ENCODE measurements around the gene PARD6G.
A peak's percentile ranks its signal among the peaks of the same experiment; 100 is the strongest.

Gene PARD6G

DNA sequence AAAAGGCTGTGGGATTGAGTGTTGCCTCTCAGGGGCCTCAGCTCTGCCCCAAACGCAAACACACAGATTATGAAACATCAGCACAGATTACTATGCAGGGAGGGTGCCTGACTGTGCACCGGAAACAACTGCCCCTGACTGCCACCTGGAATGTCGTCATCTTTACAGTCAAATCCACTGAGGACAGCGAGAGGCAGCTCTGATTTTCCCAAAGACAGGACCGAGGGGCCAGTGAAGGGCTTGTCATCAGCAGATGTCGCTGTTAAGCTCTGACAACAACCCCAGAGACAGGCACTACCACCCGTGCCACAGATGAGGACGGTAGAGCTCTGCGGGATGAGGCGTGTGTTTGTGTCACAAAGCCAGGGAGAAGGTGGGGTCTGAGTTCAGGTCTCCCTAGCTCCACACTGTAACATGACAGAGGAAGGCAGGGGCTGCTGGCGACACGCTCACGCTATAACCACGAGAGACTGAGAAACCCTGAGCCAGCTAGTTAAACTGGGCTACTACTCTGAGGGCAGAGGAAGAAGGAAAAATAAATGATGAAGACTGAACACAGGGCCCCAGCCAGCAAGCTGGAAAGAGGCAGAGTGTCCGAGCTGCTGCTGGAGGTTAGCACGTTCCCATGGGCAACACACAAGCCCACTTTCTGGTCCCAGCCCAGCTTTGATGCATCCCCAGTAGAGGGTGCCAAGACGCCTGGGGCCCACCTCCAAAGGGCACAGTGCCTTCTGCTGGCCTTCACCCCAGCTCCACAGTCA is 47.0 kb downstream of the PARD6G start:
- CTCF ChIA-PET = interaction anchor here (0.7 to 0.9 kb wide), 2 partner anchors 10 to 27 kb away, joined by 3 read pairs; no protein-coding TSS in a partner anchor
- peak in 1 of 3 donors; percentile 9 for DNase-seq
- Histone ChIP-seq H3K27ac (ENCODE audit: insufficient read depth in 1 of 2, low read depth in 1 of 2, low read length in 2 of 2, poor library complexity in 1 of 2, severe bottlenecking in 2 of 2) (no peak overlapping the region), H3K27me3 (replicated peaks in 2 of 5; ENCODE audit: control insufficient read depth in 4 of 5, insufficient read depth in 5 of 5, low read length in 4 of 5) (peaks cover 0 to 10% (median 0%) of the 10 kb centered on the region in 5 experiments), H3K9me3 (ENCODE audit: control extremely low read depth in 1 of 5, control insufficient read depth in 4 of 5, insufficient read depth in 2 of 5, low read depth in 1 of 5, low read length in 4 of 5) (no peaks in the 10 kb centered on the region), H3K36me3 (ENCODE audit: control insufficient read depth in 4 of 4, insufficient read depth in 4 of 4, low read length in 3 of 4) (no peaks in the 10 kb centered on the region), H3K4me3 (ENCODE audit: control insufficient read depth in 1 of 7, extremely low read depth in 1 of 7, insufficient read depth in 4 of 7, low read depth in 2 of 7, low read length in 6 of 7) (no peak overlapping the region), H3K4me1 (ENCODE audit: control extremely low read depth in 1 of 4, control insufficient read depth in 4 of 4, insufficient read depth in 4 of 4, low read length in 3 of 4) (no peaks in the 10 kb centered on the region)
- WGBS (ENCODE audit: insufficient coverage) = 82% methylated on average over 16 of the region's 17 CpGs
- POLR2A ChIA-PET = no interaction called here

GRCh38 chr18:80198994-80199748 is 48.1 kb downstream of the PARD6G start:
- no peaks in the 10 kb centered on the region for H3K9me3 ChIP-seq (ENCODE audit: control extremely low read depth in 1 of 5, control insufficient read depth in 4 of 5, insufficient read depth in 2 of 5, low read depth in 1 of 5, low read length in 4 of 5)
- CTCF ChIA-PET = no interaction called here

GRCh38 chr18:80198391-80198790 is 48.9 kb downstream of the PARD6G start:
- CTCF ChIA-PET = no interaction called here
- Histone ChIP-seq H3K36me3 (ENCODE audit: control insufficient read depth in 4 of 4, insufficient read depth in 4 of 4, low read length in 3 of 4) (no peaks in the 10 kb centered on the region), H3K9me3 (ENCODE audit: control extremely low read depth in 1 of 5, control insufficient read depth in 4 of 5, insufficient read depth in 2 of 5, low read depth in 1 of 5, low read length in 4 of 5) (no peaks in the 10 kb centered on the region), H3K4me1 (ENCODE audit: control extremely low read depth in 1 of 4, control insufficient read depth in 4 of 4, insufficient read depth in 4 of 4, low read length in 3 of 4) (no peaks in the 10 kb centered on the region), H3K4me3 (ENCODE audit: control insufficient read depth in 1 of 7, extremely low read depth in 1 of 7, insufficient read depth in 4 of 7, low read depth in 2 of 7, low read length in 6 of 7) (no peak overlapping the region), H3K27me3 (replicated peaks in 2 of 5; ENCODE audit: control insufficient read depth in 4 of 5, insufficient read depth in 5 of 5, low read length in 4 of 5) (peaks cover 0 to 10% (median 0%) of the 10 kb centered on the region in 5 experiments), H3K27ac (ENCODE audit: insufficient read depth in 1 of 2, low read depth in 1 of 2, low read length in 2 of 2, poor library complexity in 1 of 2, severe bottlenecking in 2 of 2) (no peak overlapping the region)
- whole genome bisulfite sequencing (ENCODE audit: insufficient coverage) = no CpG with 5 or more reads among the region's 1 CpG
- POLR2A ChIA-PET = no interaction called here
- no peak for DNase-seq

More at GRCh38 chr18:80198994-80199748, 48.1 kb downstream of the PARD6G start:
- Histone ChIP-seq H3K27ac (ENCODE audit: insufficient read depth in 1 of 2, low read depth in 1 of 2, low read length in 2 of 2, poor library complexity in 1 of 2, severe bottlenecking in 2 of 2) (no peak overlapping the region), H3K4me3 (ENCODE audit: control insufficient read depth in 1 of 7, extremely low read depth in 1 of 7, insufficient read depth in 4 of 7, low read depth in 2 of 7, low read length in 6 of 7) (no peak overlapping the region), H3K27me3 (replicated peaks in 2 of 5; ENCODE audit: control insufficient read depth in 4 of 5, insufficient read depth in 5 of 5, low read length in 4 of 5) (peaks cover 0 to 10% (median 0%) of the 10 kb centered on the region in 5 experiments), H3K36me3 (ENCODE audit: control insufficient read depth in 4 of 4, insufficient read depth in 4 of 4, low read length in 3 of 4) (no peaks in the 10 kb centered on the region), H3K4me1 (ENCODE audit: control extremely low read depth in 1 of 4, control insufficient read depth in 4 of 4, insufficient read depth in 4 of 4, low read length in 3 of 4) (no peaks in the 10 kb centered on the region)
- 98% methylated on average over 7 of the region's 15 CpGs for WGBS (ENCODE audit: insufficient coverage)
- POLR2A ChIA-PET = no interaction called here
- DNase-seq = no peak

- Histone ChIP-seq H3K27me3 (replicated peaks in 2 of 5; ENCODE audit: control insufficient read depth in 4 of 5, insufficient read depth in 5 of 5, low read length in 4 of 5) (peaks cover 0 to 10% (median 0%) of the 10 kb centered on the region in 5 experiments), H3K9me3 (ENCODE audit: control extremely low read depth in 1 of 5, control insufficient read depth in 4 of 5, insufficient read depth in 2 of 5, low read depth in 1 of 5, low read length in 4 of 5) (no peaks in the 10 kb centered on the region), H3K27ac (ENCODE audit: insufficient read depth in 1 of 2, low read depth in 1 of 2, low read length in 2 of 2, poor library complexity in 1 of 2, severe bottlenecking in 2 of 2) (no peak overlapping the region), H3K36me3 (ENCODE audit: control insufficient read depth in 4 of 4, insufficient read depth in 4 of 4, low read length in 3 of 4) (no peaks in the 10 kb centered on the region), H3K4me3 (ENCODE audit: control insufficient read depth in 1 of 7, extremely low read depth in 1 of 7, insufficient read depth in 4 of 7, low read depth in 2 of 7, low read length in 6 of 7) (no peak overlapping the region), H3K4me1 (ENCODE audit: control extremely low read depth in 1 of 4, control insufficient read depth in 4 of 4, insufficient read depth in 4 of 4, low read length in 3 of 4) (no peaks in the 10 kb centered on the region)
- CTCF ChIA-PET = no interaction called here
- WGBS (ENCODE audit: insufficient coverage) = 90% methylated on average over 4 of the region's 4 CpGs
- DNase-seq = no peak
- POLR2A ChIA-PET = no interaction called here
Observed at GRCh38 chr18:80197528-80197927, 49.8 kb downstream of the PARD6G start.

- ChIA-PET CTCF (no interaction called here), POLR2A (no interaction called here)
- Histone ChIP-seq H3K27ac (ENCODE audit: insufficient read depth in 1 of 2, low read depth in 1 of 2, low read length in 2 of 2, poor library complexity in 1 of 2, severe bottlenecking in 2 of 2) (no peak overlapping the region), H3K27me3 (replicated peaks in 2 of 5; ENCODE audit: control insufficient read depth in 4 of 5, insufficient read depth in 5 of 5, low read length in 4 of 5) (peaks cover 0 to 10% (median 0%) of the 10 kb centered on the region in 5 experiments), H3K36me3 (ENCODE audit: control insufficient read depth in 4 of 4, insufficient read depth in 4 of 4, low read length in 3 of 4) (no peaks in the 10 kb centered on the region), H3K4me3 (ENCODE audit: control insufficient read depth in 1 of 7, extremely low read depth in 1 of 7, insufficient read depth in 4 of 7, low read depth in 2 of 7, low read length in 6 of 7) (no peak overlapping the region), H3K4me1 (ENCODE audit: control extremely low read depth in 1 of 4, control insufficient read depth in 4 of 4, insufficient read depth in 4 of 4, low read length in 3 of 4) (no peaks in the 10 kb centered on the region), H3K9me3 (ENCODE audit: control extremely low read depth in 1 of 5, control insufficient read depth in 4 of 5, insufficient read depth in 2 of 5, low read depth in 1 of 5, low read length in 4 of 5) (no peaks in the 10 kb centered on the region)
- 64% methylated on average over 8 of the region's 13 CpGs for WGBS (ENCODE audit: insufficient coverage)
- no peak for DNase-seq
Observed at GRCh38 chr18:80196528-80197320, 50.6 kb downstream of the PARD6G start.

DNA sequence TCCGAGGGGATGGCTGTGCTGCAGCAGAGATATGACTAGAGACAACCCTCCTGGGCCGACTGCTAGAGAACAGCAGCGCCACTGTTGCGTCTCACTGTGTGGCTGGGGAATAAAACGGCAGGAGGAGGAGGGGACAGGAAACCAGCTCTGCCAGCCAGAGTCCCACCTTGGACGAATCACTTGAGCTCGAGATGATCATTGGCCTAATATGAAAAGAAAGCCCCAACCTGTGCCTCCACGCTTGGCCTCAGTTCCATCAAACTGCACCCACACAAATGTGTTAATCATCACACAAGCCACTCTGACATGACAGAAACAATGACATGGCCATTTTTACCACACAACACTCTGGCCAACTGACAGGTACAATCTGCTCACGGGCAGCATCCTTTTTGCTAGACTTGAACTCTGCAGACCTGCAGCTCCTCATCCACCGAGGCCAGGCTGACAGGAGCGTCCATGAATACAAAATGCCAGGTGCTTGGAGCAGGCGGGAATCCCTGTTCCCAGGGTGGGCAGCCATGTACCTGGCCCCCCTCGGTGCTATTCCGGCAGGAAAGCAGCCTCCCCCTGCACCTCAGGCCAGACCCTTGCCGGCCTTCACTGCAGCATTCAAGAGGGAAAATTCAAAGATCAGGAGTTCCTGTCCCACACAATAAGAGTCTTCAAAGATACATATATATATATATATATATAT is 52.3 kb downstream of the PARD6G start:
- Histone ChIP-seq H3K27ac (ENCODE audit: insufficient read depth in 1 of 2, low read depth in 1 of 2, low read length in 2 of 2, poor library complexity in 1 of 2, severe bottlenecking in 2 of 2) (no peak overlapping the region), H3K27me3 (replicated peaks in 2 of 5; ENCODE audit: control insufficient read depth in 4 of 5, insufficient read depth in 5 of 5, low read length in 4 of 5) (peaks cover 0 to 10% (median 0%) of the 10 kb centered on the region in 5 experiments), H3K9me3 (ENCODE audit: control extremely low read depth in 1 of 5, control insufficient read depth in 4 of 5, insufficient read depth in 2 of 5, low read depth in 1 of 5, low read length in 4 of 5) (no peaks in the 10 kb centered on the region), H3K4me3 (ENCODE audit: control insufficient read depth in 1 of 7, extremely low read depth in 1 of 7, insufficient read depth in 4 of 7, low read depth in 2 of 7, low read length in 6 of 7) (no peak overlapping the region), H3K36me3 (ENCODE audit: control insufficient read depth in 4 of 4, insufficient read depth in 4 of 4, low read length in 3 of 4) (no peaks in the 10 kb centered on the region), H3K4me1 (ENCODE audit: control extremely low read depth in 1 of 4, control insufficient read depth in 4 of 4, insufficient read depth in 4 of 4, low read length in 3 of 4) (no peaks in the 10 kb centered on the region)
- no peak for DNase-seq
- ChIA-PET CTCF (no interaction called here), POLR2A (no interaction called here)
- 73% methylated on average over 11 of the region's 15 CpGs for WGBS (ENCODE audit: insufficient coverage)
